HG03097 (cell line): Measurements from ENCODE around the gene APBB1IP.
"Not testable (repeated sequence)": the region's sequence is repeated elsewhere in the genome, so short reads cannot be mapped to it uniquely, and the experiment has no call there.

Source experiments
- ATAC-seq: cut with Tn5 transposase; IDR thresholded peaks from one replicate; pipeline ENCODE4 v1.9.1; 2021; ENCODE audit not compliant: unreplicated experiment, low FRiP score

APBB1IP gene

DNA sequence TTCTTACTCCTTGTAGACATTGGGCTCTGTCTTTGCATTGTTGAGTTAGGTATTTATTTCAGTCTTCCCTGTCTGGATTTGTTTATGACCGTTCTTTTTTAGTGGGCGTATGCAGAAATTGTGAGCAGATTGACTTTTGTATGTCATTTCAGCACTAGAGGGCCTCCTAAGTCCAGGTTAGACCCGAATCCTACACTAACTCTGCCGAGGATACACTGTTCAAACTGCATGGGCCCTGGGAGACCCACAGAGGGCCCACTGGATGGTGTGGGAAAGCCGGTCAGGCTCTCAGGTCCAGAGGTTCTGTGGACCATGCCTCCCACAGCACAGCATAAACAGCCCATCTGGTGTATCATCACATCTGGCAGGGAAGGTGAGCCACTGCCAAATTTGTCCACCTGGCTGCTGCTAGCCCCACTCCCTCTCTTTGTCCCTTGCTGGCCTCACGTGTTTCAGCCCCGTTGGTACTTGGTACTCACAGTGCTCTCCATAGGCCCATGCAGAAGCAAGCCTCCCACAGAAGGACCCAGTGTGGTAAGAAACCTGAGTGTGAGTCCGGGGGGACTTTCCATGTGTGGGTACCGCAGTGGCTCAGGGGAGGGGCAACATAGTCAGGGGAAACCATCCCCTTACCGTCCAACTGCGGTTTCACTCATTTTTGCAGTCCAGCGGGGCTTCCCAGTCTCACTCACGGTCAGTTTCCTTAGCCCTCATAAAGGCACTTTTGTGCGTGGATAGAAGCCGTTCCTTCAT lies 112.8 kb downstream of the APBB1IP start:
- ATAC-seq: no peak

DNA sequence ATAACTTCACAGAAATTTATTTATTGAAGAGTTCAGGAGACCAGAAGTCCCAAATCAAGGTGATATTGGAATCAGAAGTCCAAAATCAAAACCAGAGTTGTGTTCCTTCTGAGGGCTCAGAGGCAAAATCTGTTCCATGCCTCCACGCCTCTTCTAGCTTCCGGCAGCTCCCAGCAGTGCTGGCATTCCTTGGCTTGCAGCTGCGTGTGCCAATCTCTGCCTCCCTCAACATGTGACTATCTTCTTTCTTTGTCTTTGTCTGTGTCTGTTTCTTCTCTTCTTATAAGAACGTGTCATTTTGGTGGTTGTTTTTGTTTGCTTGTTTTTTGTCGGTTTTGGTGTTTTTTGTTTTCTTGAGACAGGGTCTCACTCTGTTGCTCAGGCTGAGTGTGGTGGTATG lies 116.1 kb downstream of the APBB1IP start:
- no peak for ATAC-seq

DNA sequence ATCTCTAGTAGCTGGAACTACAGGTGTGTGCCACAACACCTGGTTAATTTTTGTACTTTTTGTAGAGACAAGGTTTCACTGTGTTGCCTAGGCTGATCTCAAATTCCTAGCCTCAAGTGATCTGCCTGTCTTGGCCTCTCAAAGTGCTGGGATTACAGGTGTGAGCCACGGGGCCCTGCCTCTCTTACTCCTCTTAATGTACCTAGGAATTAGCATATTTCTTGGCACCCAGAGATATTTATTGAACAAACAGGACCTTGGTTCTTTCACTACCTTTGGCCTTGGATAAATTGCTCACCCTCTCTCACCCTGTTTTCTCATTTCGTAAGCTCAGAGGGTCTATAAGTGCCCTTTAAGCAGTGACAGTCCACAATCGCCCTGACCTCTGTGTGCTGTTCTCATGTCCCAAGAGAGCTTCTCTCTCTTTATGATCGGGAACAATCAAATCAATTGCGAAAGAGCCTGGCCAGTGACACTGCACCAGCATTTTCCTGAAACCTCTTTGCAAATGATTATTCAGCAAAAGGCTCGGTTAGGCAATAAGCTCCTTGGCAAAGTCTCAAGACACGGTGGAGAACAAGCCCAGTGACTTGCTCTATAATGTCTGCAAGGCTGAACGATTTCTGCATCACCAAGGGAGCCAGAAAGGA lies 117.7 kb downstream of the APBB1IP start:
- no peak for ATAC-seq

DNA sequence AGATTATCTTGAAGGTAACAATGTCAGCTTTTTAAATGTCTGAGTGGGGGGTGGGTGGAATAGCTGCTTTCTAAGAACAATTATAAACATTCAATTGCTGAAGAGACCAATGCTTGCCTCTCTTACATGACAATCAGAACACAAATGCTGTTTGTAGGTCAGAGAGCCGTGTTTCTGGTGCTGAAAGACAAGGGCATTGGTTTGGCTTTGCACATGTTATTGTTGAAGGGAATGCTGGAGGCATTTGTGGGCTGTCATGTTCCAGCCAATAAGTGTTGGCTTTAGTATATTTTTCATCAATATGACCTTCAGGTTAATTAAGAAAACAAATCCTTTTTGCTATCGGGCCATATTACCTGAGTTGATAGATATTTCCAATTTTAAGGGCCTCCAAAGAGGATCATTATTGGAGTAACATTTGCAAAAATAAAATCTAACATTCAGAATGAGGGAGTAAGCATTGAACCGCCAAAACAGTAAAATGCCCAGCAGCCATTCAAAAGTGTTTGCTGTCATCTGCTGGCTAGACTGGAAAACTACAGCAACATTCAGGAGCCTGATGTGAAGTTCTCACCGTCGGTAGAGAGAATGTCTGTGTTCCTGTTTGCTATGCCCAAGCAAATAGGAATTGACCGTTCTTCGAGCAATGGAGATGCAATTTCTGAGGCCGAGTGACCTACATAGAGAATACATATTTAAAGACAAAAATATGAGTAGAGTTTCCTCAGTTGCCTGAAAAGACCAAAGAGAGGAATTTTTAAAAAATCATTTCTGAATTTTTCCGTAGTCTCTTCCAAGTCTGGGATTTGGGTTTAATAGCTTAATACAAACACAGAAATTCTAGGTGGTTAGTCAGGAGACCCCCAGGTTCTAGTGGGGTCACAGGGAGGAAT lies 118.9 kb downstream of the APBB1IP start:
- ATAC-seq: no peak

DNA sequence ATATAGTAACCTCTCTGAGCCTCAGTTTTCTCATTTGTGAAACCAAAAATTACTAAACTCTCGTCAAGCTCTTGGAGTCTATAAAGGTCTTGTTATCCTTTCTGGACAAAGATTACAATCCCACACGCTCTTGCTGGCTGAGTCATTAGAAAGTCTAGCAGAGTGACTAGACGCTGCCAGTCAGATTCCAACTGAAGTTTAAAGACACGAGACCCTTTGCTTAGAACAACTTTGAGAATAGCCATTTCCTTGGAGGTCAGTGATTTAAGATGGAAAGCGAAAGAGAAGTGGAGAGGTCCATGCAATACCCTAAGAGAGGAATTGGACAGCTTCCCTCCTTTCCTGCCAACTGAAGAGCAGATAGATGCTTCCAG lies 119.5 kb downstream of the APBB1IP start:
- ATAC-seq: no peak

DNA sequence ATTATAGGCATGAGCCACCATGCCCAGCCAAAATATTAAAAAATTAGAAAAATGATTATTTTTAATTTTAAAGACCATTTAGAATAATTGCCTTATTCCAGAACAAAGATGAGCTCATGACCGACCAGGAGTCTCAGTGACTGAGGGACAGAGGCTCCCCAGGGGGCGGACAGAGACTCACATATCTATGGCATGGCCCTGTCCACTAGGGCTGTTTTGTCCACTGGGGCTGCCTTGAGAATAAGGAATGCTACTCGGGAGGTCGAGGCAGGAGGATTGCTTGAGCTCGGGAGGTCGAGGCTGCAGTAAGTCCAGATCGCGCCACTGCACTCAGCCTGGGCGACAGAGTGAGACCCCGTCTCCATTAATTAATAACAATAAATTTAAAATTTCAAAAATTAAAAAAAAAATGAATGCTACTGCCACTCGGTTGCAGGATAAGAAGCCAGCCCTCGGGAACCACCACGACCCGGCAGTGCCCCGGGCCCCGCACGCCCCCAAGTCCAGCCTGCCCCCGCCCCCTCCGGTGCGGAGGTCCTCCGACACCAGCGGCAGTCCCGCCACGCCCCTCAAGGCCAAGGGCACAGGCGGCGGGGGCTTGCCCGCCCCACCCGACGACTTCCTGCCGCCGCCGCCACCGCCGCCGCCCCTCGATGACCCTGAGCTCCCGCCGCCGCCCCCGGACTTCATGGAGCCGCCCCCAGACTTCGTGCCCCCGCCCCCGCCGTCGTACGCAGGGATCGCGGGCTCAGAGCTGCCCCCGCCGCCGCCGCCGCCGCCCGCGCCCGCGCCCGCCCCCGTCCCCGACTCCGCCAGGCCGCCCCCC lies 128.6 kb downstream of the APBB1IP start:
- no peak for ATAC-seq

DNA sequence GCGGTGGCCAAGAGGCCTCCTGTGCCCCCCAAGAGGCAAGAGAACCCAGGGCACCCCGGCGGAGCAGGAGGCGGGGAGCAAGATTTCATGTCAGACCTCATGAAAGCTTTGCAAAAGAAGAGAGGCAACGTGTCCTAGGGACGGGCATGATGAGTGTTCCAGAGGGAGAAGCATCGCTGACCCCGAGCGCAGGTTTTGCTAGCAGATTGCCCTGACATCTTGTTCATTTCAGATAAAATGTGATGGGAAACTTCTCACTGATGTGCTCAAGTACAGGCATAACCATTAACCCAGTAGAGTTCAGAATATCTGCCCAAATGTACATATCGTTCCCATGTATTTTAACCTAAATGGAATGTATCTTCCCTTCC lies 129.2 kb downstream of the APBB1IP start:
- no peak for ATAC-seq

DNA sequence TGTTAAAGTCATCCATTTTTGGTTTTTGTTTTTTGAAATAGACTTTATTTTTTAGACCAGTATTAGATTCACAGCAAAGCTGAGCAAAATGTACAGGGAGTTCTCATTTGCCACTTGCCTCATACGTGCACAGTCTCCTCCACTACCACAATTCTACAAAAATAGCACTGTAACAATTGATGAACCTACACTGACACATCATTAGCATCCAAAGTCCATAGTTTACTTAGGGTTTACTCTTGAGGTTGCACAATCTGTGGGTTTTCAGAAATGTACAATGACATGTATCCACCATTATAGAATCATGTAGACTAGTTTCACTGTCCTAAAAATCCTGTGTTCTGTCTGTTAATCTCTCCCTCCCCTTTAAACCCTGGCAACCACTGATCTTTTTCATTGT lies 133.5 kb downstream of the APBB1IP start:
- ATAC-seq: no peak

DNA sequence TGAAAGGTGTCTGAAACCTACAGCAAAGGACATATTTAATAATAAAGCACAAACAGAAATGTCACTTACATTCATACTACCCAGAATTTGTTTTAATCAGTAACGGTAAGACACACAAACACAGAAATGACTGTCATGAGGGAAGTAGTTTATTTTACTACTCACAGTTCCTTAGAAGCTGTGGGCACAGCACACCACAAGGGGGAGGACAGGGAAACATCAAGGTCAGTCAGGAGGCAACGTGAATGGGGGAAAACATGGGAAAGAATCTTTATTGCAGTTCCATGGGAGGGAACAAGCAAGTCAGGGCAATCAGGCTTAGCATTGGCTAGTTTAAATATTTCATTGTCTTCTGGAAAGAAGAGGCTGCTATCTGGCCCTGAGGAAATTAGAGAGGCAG lies 135.5 kb downstream of the APBB1IP start:
- no peak for ATAC-seq

DNA sequence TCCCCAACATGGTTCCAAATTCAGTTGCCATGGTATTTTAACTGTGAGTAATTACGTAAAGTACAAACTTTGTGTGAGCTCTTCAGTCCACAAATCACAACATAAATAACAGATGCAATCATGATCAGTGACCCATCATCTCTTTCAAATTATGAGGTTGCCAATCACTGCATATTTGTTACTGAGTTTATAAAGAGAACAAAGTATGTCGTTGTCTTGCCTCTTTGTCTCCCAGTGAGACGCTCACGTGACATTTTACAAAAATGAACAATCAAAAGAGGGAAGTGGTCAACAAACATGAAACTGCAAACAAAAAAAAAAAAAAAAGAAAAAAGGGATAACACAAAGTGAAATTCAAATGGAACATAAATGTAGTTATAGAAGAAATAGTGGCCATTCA lies 136.6 kb downstream of the APBB1IP start:
- ATAC-seq: peak; percentile 75

DNA sequence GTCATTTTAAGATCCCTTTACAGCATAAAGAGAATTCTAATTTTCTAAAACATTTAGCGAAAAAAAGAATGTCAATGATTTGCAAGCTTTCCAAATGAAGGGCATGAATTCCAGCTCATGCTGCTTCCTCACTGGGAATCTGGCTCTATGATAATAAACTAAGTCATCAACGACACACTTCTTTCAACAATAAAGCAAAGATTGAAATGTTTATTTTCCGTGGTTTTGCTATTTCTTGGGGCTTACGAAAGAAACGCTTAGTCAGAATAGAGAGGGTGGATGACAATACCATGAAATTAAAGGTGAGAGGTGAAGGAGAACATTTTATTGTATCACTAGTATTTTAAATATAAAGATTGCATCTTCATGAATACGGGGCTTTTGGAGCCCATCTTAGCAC lies 140.2 kb downstream of the APBB1IP start:
- not testable (repeated sequence) for ATAC-seq

DNA sequence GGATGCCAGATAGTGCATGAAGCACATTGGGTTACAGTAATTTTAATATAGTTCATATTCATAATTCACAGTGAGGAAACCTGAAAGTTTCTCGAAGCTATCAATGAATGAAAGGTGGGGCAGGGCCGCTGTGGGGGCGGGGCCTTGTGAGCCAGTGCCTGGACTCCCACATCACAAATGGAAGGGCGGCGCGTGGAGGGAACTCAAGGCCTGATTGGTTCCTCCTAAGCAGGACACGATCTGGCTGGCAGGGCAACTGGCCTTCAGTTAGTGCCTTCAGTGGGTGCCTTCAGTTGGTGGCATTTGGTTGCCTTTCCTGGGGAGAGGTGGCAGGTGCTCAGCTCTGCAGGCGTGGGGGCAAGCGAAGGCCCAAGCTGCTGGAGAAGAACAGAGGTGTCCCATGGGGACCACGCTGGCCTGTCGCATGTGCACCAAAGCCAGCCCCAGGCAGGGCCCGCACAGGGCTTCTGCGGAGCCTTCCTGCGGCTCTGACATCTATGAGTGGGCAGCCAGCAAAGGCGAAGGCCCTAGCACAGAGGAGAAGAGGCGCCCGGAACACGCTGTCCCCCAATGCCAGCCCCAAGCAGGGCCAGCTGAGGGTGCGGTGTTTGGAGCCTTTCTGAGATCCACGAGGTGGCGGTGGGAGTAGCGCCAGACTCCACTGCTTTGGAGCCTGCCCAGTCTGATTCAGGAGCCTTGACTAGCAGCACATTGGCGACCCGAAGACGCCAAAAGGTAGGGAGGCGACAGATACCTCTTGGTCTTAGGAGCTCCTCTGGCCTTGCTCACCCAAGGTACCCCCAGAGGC lies 141.3 kb downstream of the APBB1IP start:
- no peak for ATAC-seq

DNA sequence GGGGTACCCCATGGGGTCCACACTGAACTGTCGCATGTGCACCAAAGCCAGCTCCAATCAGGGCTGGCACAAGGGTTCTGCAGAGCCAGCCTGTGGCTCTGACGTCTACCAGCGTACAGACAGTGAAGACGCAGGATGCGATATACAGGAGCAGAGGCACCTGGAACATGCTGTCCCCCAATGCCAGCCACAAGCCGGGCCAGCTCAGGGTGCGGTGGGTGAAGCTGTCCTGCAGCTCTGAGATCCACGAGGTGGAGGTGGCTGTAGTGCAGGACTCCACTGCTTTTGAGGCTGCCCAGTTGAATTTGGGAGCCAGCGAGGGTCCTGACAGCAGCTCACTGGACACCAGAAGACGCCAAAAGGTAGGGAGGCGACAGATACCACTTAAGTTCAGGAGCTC lies 148.1 kb downstream of the APBB1IP start:
- no peak for ATAC-seq

DNA sequence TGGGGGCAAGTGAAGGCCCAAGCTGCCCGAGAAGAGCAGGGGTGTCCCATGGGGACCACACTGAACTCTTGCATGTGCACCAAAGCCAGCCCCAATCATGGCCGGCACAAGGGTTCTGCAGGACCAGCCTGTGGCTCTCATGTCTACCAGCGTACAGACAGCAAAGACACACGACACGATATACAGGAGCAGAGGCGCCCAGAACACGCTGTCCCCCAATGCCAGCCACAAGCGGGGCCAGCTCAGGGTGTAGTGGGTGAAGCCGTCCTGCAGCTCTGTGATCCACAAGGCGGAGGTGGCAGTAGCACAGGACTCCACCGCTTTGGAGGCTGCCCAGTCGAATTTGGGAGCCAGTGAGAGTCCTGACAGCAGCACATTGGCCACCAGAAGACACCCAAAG lies 150.5 kb downstream of the APBB1IP start:
- ATAC-seq: no peak

DNA sequence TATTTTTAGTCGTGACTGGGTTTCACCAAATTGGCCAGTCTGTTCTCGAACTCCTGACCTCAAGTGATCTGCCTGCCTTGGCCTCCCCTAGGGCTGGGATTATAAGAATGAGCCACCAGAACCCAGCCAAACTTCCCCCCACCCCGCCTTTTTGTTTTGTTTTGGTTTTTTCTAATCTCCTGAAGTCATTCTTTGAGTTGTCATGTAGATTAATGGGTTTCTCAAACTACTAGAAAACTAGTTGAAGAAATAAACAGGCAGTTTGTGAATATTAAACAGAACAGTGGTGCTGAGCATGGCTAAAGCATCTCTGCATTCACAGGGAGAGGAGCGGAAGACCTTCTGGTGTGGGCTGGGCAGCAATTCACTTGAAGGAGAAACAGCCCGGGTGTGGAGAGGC lies 151.7 kb downstream of the APBB1IP start:
- ATAC-seq: not testable (repeated sequence)

DNA sequence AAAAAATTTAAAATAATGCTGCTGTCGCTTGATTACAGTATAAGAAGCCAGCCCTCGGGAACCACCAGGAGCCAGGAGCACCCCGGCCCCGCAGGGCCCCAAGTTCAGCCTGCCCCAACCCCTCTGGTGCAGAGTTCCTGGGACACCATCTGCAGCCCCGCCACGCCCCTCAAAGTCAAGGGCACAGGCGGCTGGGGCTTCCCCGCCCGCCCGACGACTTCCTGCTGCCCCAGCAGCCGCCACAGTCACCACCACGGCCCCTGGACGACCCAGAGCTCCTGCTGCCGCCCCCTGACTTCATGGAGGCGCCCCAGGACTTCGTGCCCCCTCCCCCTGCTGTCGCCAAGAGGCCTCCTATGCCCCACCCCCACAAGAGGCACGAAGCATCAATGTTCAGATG lies 155.8 kb downstream of the APBB1IP start:
- no peak for ATAC-seq

DNA sequence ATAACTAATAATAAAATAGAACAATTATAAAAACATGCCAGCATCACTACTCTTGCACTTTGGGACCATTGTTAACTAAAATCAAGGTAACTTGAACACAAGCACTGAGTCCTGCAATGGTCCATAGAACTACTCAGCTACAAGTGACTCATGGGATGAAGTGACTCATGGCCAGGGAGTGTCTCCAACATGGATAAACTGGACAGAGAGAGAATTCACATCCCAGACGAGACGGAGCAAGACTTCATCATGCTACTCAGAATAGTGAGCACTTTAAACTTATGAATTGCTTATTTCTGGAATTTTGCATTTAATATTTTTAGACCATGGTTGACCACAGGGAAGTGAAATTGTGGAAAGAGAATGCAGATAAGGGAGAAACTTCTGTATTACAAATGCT lies 165.1 kb downstream of the APBB1IP start:
- not testable (repeated sequence) for ATAC-seq

DNA sequence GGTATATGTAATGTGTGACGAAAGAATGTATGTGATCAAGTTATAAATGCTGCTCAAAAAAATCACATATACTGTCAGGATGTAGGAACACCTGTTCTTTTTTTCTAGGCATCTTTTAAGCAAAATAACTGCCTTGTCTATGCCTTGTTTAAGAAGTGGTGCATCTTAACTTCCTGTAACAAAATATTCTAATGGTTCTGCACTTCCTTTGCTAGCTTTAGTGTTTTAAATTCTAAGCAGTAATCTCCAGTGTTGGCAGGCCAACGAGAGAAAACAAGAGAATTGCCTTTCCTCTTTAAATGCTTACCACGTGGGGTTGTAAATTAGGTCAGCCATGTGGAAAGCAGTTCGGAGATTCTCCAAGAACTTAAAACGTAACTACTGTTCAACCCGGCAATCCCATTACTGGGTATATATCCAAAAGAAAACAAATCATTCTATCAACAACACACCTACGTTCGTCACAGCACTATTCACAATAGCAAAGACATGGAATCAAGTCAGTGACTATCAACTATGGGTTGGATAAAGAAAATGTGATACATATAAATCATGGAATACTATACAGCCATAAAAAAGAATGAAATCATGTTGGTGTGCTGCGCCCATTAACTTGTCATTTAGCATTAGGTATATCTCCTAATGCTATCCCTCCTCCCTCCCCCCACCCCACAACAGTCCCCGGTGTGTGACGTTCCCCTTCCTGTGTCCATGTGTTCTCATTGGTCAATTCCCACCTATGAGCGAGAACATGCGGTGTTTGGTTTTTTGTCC lies 166.4 kb downstream of the APBB1IP start:
- ATAC-seq: not testable (repeated sequence)

DNA sequence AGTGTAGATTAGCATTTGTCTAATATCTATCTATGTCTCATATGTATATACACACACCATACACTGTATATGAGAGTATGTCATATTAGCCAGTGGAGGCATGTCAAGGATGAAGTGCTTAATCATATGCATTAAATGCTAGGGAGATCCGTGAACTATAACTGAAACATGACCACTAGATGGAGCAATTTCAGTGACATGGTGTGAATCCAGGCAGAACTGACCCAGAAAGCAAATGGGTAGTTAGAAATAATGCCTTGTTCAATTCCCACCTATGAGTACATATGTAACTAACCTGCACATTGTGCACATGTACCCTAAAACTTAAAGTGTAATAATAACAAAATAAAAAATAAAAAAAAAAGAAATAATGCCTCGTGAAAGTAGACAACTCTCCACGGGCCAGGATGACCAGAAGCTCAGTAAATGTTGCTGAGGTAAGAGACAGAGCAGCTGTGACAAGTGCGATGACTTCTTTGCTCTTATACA lies 168.3 kb downstream of the APBB1IP start:
- ATAC-seq: not testable (repeated sequence)
